Measurements from ENCODE around the gene SEMA4B.

DNA sequence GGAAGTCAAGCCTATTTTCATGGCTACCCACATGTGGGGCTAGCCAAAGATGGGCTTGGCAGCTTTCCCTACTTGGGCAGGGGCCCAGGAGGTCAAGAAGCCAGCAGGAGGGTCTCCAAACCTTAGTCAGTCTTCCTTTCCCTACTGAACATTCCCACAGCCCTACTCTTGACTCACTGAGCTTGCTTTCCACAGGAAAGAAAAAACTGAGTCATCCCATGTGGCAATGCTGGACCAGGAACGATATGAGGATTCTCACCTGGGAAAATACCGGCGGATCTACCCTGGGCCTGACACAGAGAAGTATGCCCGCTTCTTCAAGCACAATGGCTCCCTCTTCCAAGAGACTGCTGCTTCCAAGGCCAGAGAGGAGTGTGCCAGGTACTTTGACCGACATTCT lies 60.7 kb downstream of the SEMA4B start:
- TF ChIP-seq, protein P1, sequence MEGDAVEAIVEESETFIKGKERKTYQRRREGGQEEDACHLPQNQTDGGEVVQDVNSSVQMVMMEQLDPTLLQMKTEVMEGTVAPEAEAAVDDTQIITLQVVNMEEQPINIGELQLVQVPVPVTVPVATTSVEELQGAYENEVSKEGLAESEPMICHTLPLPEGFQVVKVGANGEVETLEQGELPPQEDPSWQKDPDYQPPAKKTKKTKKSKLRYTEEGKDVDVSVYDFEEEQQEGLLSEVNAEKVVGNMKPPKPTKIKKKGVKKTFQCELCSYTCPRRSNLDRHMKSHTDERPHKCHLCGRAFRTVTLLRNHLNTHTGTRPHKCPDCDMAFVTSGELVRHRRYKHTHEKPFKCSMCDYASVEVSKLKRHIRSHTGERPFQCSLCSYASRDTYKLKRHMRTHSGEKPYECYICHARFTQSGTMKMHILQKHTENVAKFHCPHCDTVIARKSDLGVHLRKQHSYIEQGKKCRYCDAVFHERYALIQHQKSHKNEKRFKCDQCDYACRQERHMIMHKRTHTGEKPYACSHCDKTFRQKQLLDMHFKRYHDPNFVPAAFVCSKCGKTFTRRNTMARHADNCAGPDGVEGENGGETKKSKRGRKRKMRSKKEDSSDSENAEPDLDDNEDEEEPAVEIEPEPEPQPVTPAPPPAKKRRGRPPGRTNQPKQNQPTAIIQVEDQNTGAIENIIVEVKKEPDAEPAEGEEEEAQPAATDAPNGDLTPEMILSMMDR (IDR thresholded peaks at IDR 0.05 in 8 of 11, conservative IDR thresholded peaks at IDR 0.05 in 3 of 11), result no peak
- TF ChIP-seq POLR2A (IDR thresholded peaks at IDR 0.05) (no peak), POLR2AphosphoS5 (IDR thresholded peaks at IDR 0.05) (no peak)
